IMR-90 (cell line): ENCODE data around the gene SV2C. TPM values are rescaled to one million over a fixed set of nuclear protein-coding genes. Genes with fewer than 3 reads are reported as not detected.

Source experiments
- ATAC-seq: fragments of 200-7000 bp; cut with Tn5 transposase; 2 replicates; pipeline ENCODE4 v1.9.1; 2020; ENCODE audit warnings: low read depth, mild to moderate bottlenecking, moderate library complexity
- BruUV-seq: library from RNA; stranded (reverse); fragments of 400-500 nt; replicated peaks from 2 replicates; lab custom pipeline; 2021; lab: Mats Ljungman, UMichigan
- CTCF ChIA-PET: fragments of 300-600 bp; formaldehyde crosslinking; extraction: SDS; loops from one replicate; lab custom pipeline; 2021; ENCODE audit warnings: antibody characterized with exemption; lab: Yijun Ruan, JAX
- POLR2A ChIA-PET: fragments of 300-600 bp; sonication (Branson Sonifier 250); formaldehyde crosslinking; loops from one replicate; lab custom pipeline; 2022; ENCODE audit warnings: antibody characterized with exemption; ENCODE audit not compliant: unreplicated experiment; lab: Charles Lee
- DNase-seq: peaks from one replicate; pipeline ENCODE4 v3.0.0; 2013
- H2AFZ ChIP-seq: replicated peaks from 2 replicates; pipeline ENCODE3; 2013; ENCODE audit warnings: low read length, mild to moderate bottlenecking; ENCODE audit not compliant: poor library complexity
- H2AK5ac ChIP-seq: 2 replicates; pipeline ENCODE4 v1.6.1; 2013; ENCODE audit warnings: low read depth, low read length, inconsistent platforms
- H2AK9ac ChIP-seq: replicated peaks from 2 replicates; pipeline ENCODE3; 2013; ENCODE audit warnings: mild to moderate bottlenecking, low read depth, low read length, moderate library complexity; ENCODE audit not compliant: poor library complexity
- H2BK120ac ChIP-seq: 2 replicates; pipeline ENCODE4 v1.6.1; 2013; ENCODE audit warnings: low read depth, low read length, inconsistent platforms
- H2BK15ac ChIP-seq: 3 replicates; pipeline ENCODE4 v1.6.1; 2013; ENCODE audit warnings: low read depth, low read length, inconsistent platforms
- H2BK20ac ChIP-seq: 2 replicates; pipeline ENCODE4 v1.6.1; 2013; ENCODE audit warnings: low read depth, mild to moderate bottlenecking, inconsistent platforms, low read length, moderate library complexity
- H2BK5ac ChIP-seq: 2 replicates; pipeline ENCODE4 v1.6.1; 2013; ENCODE audit warnings: mild to moderate bottlenecking, low read depth, low read length, inconsistent platforms; ENCODE audit not compliant: poor library complexity, severe bottlenecking
- H3K14ac ChIP-seq: replicated peaks from 2 replicates; pipeline ENCODE4 v1.6.1; 2013; ENCODE audit warnings: low read depth, low read length, inconsistent platforms
- H3K18ac ChIP-seq: 2 replicates; pipeline ENCODE4 v1.6.1; 2013; ENCODE audit warnings: low read depth, low read length, control low read depth
- H3K23ac ChIP-seq: 2 replicates; pipeline ENCODE4 v1.6.1; 2013; ENCODE audit warnings: low read depth, low read length, inconsistent platforms
- H3K27ac ChIP-seq: 2 replicates; pipeline ENCODE4 v1.5.1; 2013; ENCODE audit warnings: mild to moderate bottlenecking, control low read depth, low read length; ENCODE audit not compliant: insufficient read depth
- H3K27me3 ChIP-seq: 2 replicates; pipeline ENCODE4 v1.6.1; 2013; ENCODE audit warnings: low read length; ENCODE audit not compliant: control insufficient read depth, insufficient read depth
- H3K36me3 ChIP-seq: 2 replicates; pipeline ENCODE4 v1.6.1; 2013; ENCODE audit warnings: low read length, mixed read lengths; ENCODE audit not compliant: control insufficient read depth, insufficient read depth
- H3K4ac ChIP-seq: 2 replicates; pipeline ENCODE4 v1.6.1; 2013; ENCODE audit warnings: low read depth, low read length, inconsistent platforms
- H3K4me1 ChIP-seq: 2 replicates; pipeline ENCODE4 v1.6.1; 2013; ENCODE audit warnings: low read length, mixed read lengths; ENCODE audit not compliant: control insufficient read depth, insufficient read depth
- H3K4me2 ChIP-seq: 2 replicates; pipeline ENCODE4 v1.6.1; 2013; ENCODE audit warnings: low read depth, mild to moderate bottlenecking, control low read depth, low read length, moderate library complexity
- H3K4me3 ChIP-seq: 2 replicates; pipeline ENCODE4 v1.5.1; 2013; ENCODE audit warnings: low read depth, mild to moderate bottlenecking, control low read depth, low read length, moderate library complexity; ENCODE audit not compliant: insufficient read depth
- H3K56ac ChIP-seq: 2 replicates; pipeline ENCODE4 v1.6.1; 2013; ENCODE audit warnings: low read length, inconsistent platforms; ENCODE audit not compliant: insufficient read depth; ENCODE audit errors: extremely low read depth
- H3K79me1 ChIP-seq, 2 experiments: 2 replicates each; pipeline ENCODE4 v1.6.1; 2013; ENCODE audit warnings: low read length in 2 of 2, inconsistent platforms in 1 of 2, low read depth in 1 of 2
- H3K9ac ChIP-seq: 2 replicates; pipeline ENCODE4 v1.6.1; 2013; ENCODE audit warnings: low read depth, low read length, control low read depth
- H3K9me1 ChIP-seq: 2 replicates; pipeline ENCODE4 v1.6.1; 2013; ENCODE audit warnings: low read length, inconsistent platforms; ENCODE audit not compliant: insufficient read depth
- H3K9me3 ChIP-seq: 2 replicates; pipeline ENCODE4 v1.6.1; 2013; ENCODE audit warnings: low read length; ENCODE audit not compliant: control insufficient read depth, insufficient read depth
- H4K20me1 ChIP-seq: 2 replicates; pipeline ENCODE4 v1.6.1; 2013; ENCODE audit warnings: low read length, inconsistent platforms; ENCODE audit not compliant: insufficient read depth
- H4K5ac ChIP-seq: 2 replicates; pipeline ENCODE4 v1.6.1; 2013; ENCODE audit warnings: mild to moderate bottlenecking, low read depth, low read length, control low read depth
- H4K8ac ChIP-seq, 2 experiments: 2 replicates each; pipeline ENCODE4 v1.6.1; 2013; ENCODE audit warnings: low read depth in 2 of 2, low read length in 2 of 2, control low read depth in 1 of 2, inconsistent platforms in 1 of 2
- H4K91ac ChIP-seq: 2 replicates; pipeline ENCODE4 v1.6.1; 2013; ENCODE audit warnings: low read depth, low read length, inconsistent platforms; ENCODE audit not compliant: insufficient read depth
- BHLHE40 ChIP-seq: fragments of 150-350 bp; IDR thresholded peaks from 2 replicates; pipeline ENCODE4 v1.6.1; 2016; ENCODE audit warnings: mild to moderate bottlenecking, low read depth, low read length
- CHD1 ChIP-seq: IDR thresholded peaks from 2 replicates; pipeline ENCODE4 v1.6.1; 2012; ENCODE audit warnings: low read depth, low read length, improper control_type of control experiment
- FOS ChIP-seq: fragments of 150-350 bp; IDR thresholded peaks from 2 replicates; pipeline ENCODE4 v1.6.1; 2016; ENCODE audit warnings: low read depth, low read length
- MAFK ChIP-seq: IDR thresholded peaks from 2 replicates; pipeline ENCODE4 v1.6.1; 2012; ENCODE audit warnings: low read depth, low read length, improper control_type of control experiment
- MAZ ChIP-seq: IDR thresholded peaks from 2 replicates; pipeline ENCODE4 v1.6.1; 2012; ENCODE audit warnings: low read depth, mild to moderate bottlenecking, low read length, improper control_type of control experiment, moderate library complexity, borderline replicate concordance
- NFE2L2 ChIP-seq: fragments of 150-350 bp; IDR thresholded peaks from 2 replicates; pipeline ENCODE4 v1.6.1; 2016; ENCODE audit warnings: low read depth, mild to moderate bottlenecking, low read length
- POLR2A ChIP-seq: IDR thresholded peaks from 2 replicates; pipeline ENCODE4 v1.6.1; 2012; ENCODE audit warnings: mild to moderate bottlenecking, low read depth, low read length
- RAD21 ChIP-seq: IDR thresholded peaks from 2 replicates; pipeline ENCODE4 v1.6.1; 2012; ENCODE audit warnings: low read length, improper control_type of control experiment
- RCOR1 ChIP-seq: IDR thresholded peaks from 2 replicates; pipeline ENCODE4 v1.6.1; 2012; ENCODE audit warnings: mild to moderate bottlenecking, low read length, improper control_type of control experiment; ENCODE audit not compliant: insufficient replicate concordance
- RFX5 ChIP-seq: IDR thresholded peaks from 2 replicates; pipeline ENCODE4 v1.8.0; 2012; ENCODE audit warnings: low read depth, mild to moderate bottlenecking, low read length, moderate library complexity
- SMC3 ChIP-seq: fragments of 150-350 bp; IDR thresholded peaks from 2 replicates; pipeline ENCODE4 v1.6.1; 2016; ENCODE audit warnings: low read depth, mild to moderate bottlenecking, antibody characterized with exemption, low read length, moderate library complexity
- WGBS, 2 experiments: methylation state at CpG; one replicate each; pipeline versions ENCODE4 v1.1.5 to v1.1.7; 2013; ENCODE audit warnings: missing lambda C conversion rate in 2 of 2; ENCODE audit not compliant: insufficient read length in 1 of 2; ENCODE audit errors: extremely low coverage in 2 of 2; 5-methylcytosine and 5-hydroxymethylcytosine counted together
- dilution Hi-C: fragments of 300-500 bp; cut with HindIII; formaldehyde crosslinking; loops from one replicate; pipeline ENCODE4 v1.14.3; 2018; ENCODE audit warnings: low sequenced_read_pairs; ENCODE audit not compliant: unreplicated experiment
- in situ Hi-C: fragments of 300-500 bp; cut with MboI; formaldehyde crosslinking; loops from 3 replicates; pipeline ENCODE4 v1.14.3; 2019; ENCODE audit warnings: low sequenced_read_pairs, inconsistent platforms, mixed read lengths
- intact Hi-C: fragments of 100-400 bp; cut with micrococcal nuclease; formaldehyde crosslinking; loops from 2 replicates; pipeline ENCODE4 v1.10.0; 2022
- polyA plus RNA-seq, 3 experiments: library from polyadenylated mRNA; depleted of rRNA; stranded (reverse); fragments of >200 nt; gene quantifications; 2 replicates each; pipeline ENCODE4 v1.2.3, GENCODE V29; 2012; ENCODE audit warnings: low replicate concordance in 1 of 3
- total RNA-seq: library from RNA; depleted of rRNA; stranded (reverse); fragments of >200 nt; gene quantifications from 2 replicates; pipeline ENCODE4 v1.2.3, GENCODE V29; 2012
- TF ChIP-seq, protein P1 (sequence below): fragments of 150-350 bp; IDR thresholded peaks from 2 replicates; pipeline ENCODE4 v1.6.1; 2017; ENCODE audit warnings: mild to moderate bottlenecking, antibody characterized with exemption, low read length, low read depth
- TF ChIP-seq, protein P2 (sequence below): conservative IDR thresholded peaks from 2 replicates; pipeline ENCODE4 v1.5.1; 2012; ENCODE audit warnings: mild to moderate bottlenecking, low read depth, low read length, improper control_type of control experiment
- TF ChIP-seq, protein P3 (sequence below): fragments of 150-350 bp; IDR thresholded peaks from 2 replicates; pipeline ENCODE4 v1.6.1; 2016; ENCODE audit warnings: low read depth, mild to moderate bottlenecking, low read length, moderate library complexity, borderline replicate concordance

SV2C gene
- total and polyA plus RNA-seq, 2 of the 4 experiments (the other 2 are of a cell fraction) = not detected

DNA sequence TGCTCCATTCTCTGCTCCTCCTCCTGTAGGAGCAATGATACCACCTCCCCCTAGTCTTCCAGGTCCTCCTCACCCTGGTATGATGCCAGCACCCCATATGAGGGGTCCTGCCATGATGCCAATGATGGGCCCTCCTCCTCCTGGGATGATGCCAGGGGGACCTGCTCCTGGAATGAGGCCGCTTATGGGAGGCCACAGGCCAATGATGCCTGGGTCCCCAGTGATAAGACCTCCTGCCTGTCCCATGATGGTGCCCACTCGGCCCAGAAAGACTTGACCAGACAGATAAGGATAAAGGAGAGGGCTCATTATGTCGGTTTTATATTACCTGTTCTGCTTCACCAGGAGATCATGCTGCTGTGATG is 293.7 kb downstream of the SV2C start:
- no TSS peak for BruUV-seq
- Histone ChIP-seq H2BK120ac (no peak overlapping the region), H3K14ac (no peak overlapping the region), H3K27me3 (no peaks in the 10 kb centered on the region), H3K18ac (no peak overlapping the region), H4K8ac (no peak overlapping the region), H3K4me3 (no peak overlapping the region), H3K27ac (no peak overlapping the region), H3K4ac (no peak overlapping the region), H3K4me1 (peaks cover 8% of the 10 kb centered on the region), H2BK15ac (no peak overlapping the region), H3K36me3 (no peaks in the 10 kb centered on the region), H3K9me3 (no peaks in the 10 kb centered on the region), H3K9me1 (peaks cover 4% of the 10 kb centered on the region), H4K20me1 (no peaks in the 10 kb centered on the region), H2AK9ac (no peak overlapping the region), H3K9ac (no peak overlapping the region), H3K56ac (no peak overlapping the region), H4K5ac (no peak overlapping the region), H4K91ac (no peak overlapping the region), H2BK20ac (no peak overlapping the region), H3K79me1 (no peaks in the 10 kb centered on the region), H3K23ac (no peak overlapping the region), H2BK5ac (no peak overlapping the region), H2AFZ (no peak overlapping the region), H3K4me2 (no peak overlapping the region), H2AK5ac (no peak overlapping the region)
- no CpG with 5 or more reads among the region's 3 CpGs for WGBS, 2 experiments
- dilution Hi-C loops = no loop called here
- intact Hi-C loops = no loop called here
- TF ChIP-seq CHD1 = no peak
- no peak for TF ChIP-seq MAZ
- TF ChIP-seq NFE2L2 = no peak
- no peak for TF ChIP-seq RFX5
- TF ChIP-seq RCOR1 = no peak
- TF ChIP-seq POLR2A = no peak
- TF ChIP-seq RAD21 = no peak
- TF ChIP-seq, protein P1, sequence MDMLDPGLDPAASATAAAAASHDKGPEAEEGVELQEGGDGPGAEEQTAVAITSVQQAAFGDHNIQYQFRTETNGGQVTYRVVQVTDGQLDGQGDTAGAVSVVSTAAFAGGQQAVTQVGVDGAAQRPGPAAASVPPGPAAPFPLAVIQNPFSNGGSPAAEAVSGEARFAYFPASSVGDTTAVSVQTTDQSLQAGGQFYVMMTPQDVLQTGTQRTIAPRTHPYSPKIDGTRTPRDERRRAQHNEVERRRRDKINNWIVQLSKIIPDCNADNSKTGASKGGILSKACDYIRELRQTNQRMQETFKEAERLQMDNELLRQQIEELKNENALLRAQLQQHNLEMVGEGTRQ = no peak
- no peak for TF ChIP-seq SMC3
- TF ChIP-seq MAFK = no peak
- TF ChIP-seq, protein P2, sequence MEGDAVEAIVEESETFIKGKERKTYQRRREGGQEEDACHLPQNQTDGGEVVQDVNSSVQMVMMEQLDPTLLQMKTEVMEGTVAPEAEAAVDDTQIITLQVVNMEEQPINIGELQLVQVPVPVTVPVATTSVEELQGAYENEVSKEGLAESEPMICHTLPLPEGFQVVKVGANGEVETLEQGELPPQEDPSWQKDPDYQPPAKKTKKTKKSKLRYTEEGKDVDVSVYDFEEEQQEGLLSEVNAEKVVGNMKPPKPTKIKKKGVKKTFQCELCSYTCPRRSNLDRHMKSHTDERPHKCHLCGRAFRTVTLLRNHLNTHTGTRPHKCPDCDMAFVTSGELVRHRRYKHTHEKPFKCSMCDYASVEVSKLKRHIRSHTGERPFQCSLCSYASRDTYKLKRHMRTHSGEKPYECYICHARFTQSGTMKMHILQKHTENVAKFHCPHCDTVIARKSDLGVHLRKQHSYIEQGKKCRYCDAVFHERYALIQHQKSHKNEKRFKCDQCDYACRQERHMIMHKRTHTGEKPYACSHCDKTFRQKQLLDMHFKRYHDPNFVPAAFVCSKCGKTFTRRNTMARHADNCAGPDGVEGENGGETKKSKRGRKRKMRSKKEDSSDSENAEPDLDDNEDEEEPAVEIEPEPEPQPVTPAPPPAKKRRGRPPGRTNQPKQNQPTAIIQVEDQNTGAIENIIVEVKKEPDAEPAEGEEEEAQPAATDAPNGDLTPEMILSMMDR = no peak
- TF ChIP-seq BHLHE40 = no peak
- no peak for TF ChIP-seq FOS
- TF ChIP-seq, protein P3, sequence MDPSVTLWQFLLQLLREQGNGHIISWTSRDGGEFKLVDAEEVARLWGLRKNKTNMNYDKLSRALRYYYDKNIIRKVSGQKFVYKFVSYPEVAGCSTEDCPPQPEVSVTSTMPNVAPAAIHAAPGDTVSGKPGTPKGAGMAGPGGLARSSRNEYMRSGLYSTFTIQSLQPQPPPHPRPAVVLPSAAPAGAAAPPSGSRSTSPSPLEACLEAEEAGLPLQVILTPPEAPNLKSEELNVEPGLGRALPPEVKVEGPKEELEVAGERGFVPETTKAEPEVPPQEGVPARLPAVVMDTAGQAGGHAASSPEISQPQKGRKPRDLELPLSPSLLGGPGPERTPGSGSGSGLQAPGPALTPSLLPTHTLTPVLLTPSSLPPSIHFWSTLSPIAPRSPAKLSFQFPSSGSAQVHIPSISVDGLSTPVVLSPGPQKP = no peak
- in situ Hi-C loops = no loop called here
- POLR2A ChIA-PET = no interaction called here
- no peak for ATAC-seq
- CTCF ChIA-PET = no interaction called here
- no peak for DNase-seq
